Endothelial cell of umbilical vein (primary cell): ENCODE data around the gene KRT17. TPM values are rescaled to one million over a fixed set of nuclear protein-coding genes. Genes with fewer than 3 reads are reported as not detected.
"Not testable (repeated sequence)": the region's sequence is repeated elsewhere in the genome, so short reads cannot be mapped to it uniquely, and the experiment has no call there.

Source experiments
- BruUV-seq: library from RNA; stranded (reverse); fragments of 400-500 nt; replicated peaks from 2 replicates; lab custom pipeline; 2021; lab: Mats Ljungman, UMichigan
- CTCF ChIA-PET: fragments of 300-600, 350-600 bp; sonication (Branson Sonifier 250); formaldehyde crosslinking; loops from one replicate; lab custom pipeline; 2021; ENCODE audit warnings: antibody characterized with exemption, inconsistent platforms; lab: Charles Lee
- POLR2A ChIA-PET: fragments of 300-600, 350-600 bp; sonication (Branson Sonifier 250); formaldehyde crosslinking; loops from one replicate; lab custom pipeline; 2021; ENCODE audit warnings: antibody characterized with exemption, inconsistent platforms; lab: Charles Lee
- DNase-seq: peaks from one replicate; pipeline ENCODE4 v3.0.0-alpha.2; 2011; ENCODE audit warnings: low read depth, low spot score
- FAIRE-seq: peaks from 2 replicates; lab custom pipeline; 2011; peaks lifted over from hg19 to GRCh38; lab: Jason Lieb, UNC
- H2AFZ ChIP-seq: 2 replicates; pipeline ENCODE4 v1.6.0; 2012; ENCODE audit warnings: low read depth, low read length, control low read depth, inconsistent platforms
- H3K27ac ChIP-seq: 2 replicates; pipeline ENCODE4 v1.5.1; 2011; ENCODE audit warnings: low read depth, mild to moderate bottlenecking, control low read depth, low read length, moderate library complexity; ENCODE audit not compliant: insufficient read depth
- H3K27me3 ChIP-seq, 2 experiments: 2 replicates each; pipeline versions ENCODE4 v1.6.0 to v1.6.1; 2011; ENCODE audit warnings: low read length in 2 of 2, mixed read lengths in 1 of 2; ENCODE audit not compliant: control insufficient read depth in 2 of 2, insufficient read depth in 2 of 2
- H3K36me3 ChIP-seq, 2 experiments: 2 replicates in 1 of 2; 3 replicates in 1 of 2; pipeline ENCODE4 v1.5.1; 2011; ENCODE audit warnings: low read length in 2 of 2, mild to moderate bottlenecking in 1 of 2, moderate library complexity in 1 of 2; ENCODE audit not compliant: control insufficient read depth in 2 of 2, insufficient read depth in 2 of 2; ENCODE audit errors: extremely low read depth in 1 of 2
- H3K4me1 ChIP-seq: 3 replicates; pipeline ENCODE4 v1.5.1; 2011; ENCODE audit warnings: mild to moderate bottlenecking, low read length; ENCODE audit not compliant: control insufficient read depth, insufficient read depth; ENCODE audit errors: extremely low read depth
- H3K4me2 ChIP-seq: 2 replicates; pipeline ENCODE4 v1.6.1; 2011; ENCODE audit warnings: low read length, control low read depth, mixed read lengths; ENCODE audit not compliant: insufficient read depth
- H3K4me3 ChIP-seq, 3 experiments: fragments of 200-600 bp in 1 of 3; sonication (generic), shearing (Covaris generic) in 1 of 3; replicated peaks in 1 of 3; 2 replicates each; pipeline ENCODE4 v1.5.1; 2011 to 2016; ENCODE audit warnings: control low read depth in 3 of 3, low read length in 3 of 3, mild to moderate bottlenecking in 2 of 3, inconsistent platforms in 1 of 3, low read depth in 1 of 3, moderate library complexity in 1 of 3; ENCODE audit not compliant: insufficient read depth in 1 of 3
- H3K79me2 ChIP-seq: 2 replicates; pipeline ENCODE4 v1.6.0; 2012; ENCODE audit warnings: low read length, inconsistent platforms; ENCODE audit not compliant: control insufficient read depth, insufficient read depth
- H3K9ac ChIP-seq: replicated peaks from 2 replicates; pipeline ENCODE3; 2011; ENCODE audit warnings: low read length, control low read depth; ENCODE audit not compliant: insufficient read depth; ENCODE audit errors: extremely low read depth
- H3K9me1 ChIP-seq: replicated peaks from 3 replicates; pipeline ENCODE4 v1.6.0; 2011; ENCODE audit warnings: mild to moderate bottlenecking, low read length; ENCODE audit not compliant: control insufficient read depth, insufficient read depth; ENCODE audit errors: extremely low read depth
- H3K9me3 ChIP-seq: replicated peaks from 2 replicates; pipeline ENCODE4 v1.5.1; 2012; ENCODE audit warnings: low read length, inconsistent platforms; ENCODE audit not compliant: control insufficient read depth, insufficient read depth
- H4K20me1 ChIP-seq: replicated peaks from 2 replicates; pipeline ENCODE3; 2011; ENCODE audit warnings: mild to moderate bottlenecking, low read length; ENCODE audit not compliant: control insufficient read depth, insufficient read depth; ENCODE audit errors: extremely low read depth
- CTCF ChIP-seq, 2 donors: IDR thresholded peaks; 1 replicate in 1 of 2; 2 replicates in 1 of 2; pipeline ENCODE4 v1.5.1; 2011; ENCODE audit warnings: low read length in 2 of 2, mild to moderate bottlenecking in 2 of 2, moderate library complexity in 2 of 2, control low read depth in 1 of 2, inconsistent platforms in 1 of 2, low read depth in 1 of 2; ENCODE audit not compliant: insufficient read depth in 1 of 2; ENCODE audit errors: extremely low read depth in 1 of 2
- EZH2 ChIP-seq: IDR thresholded peaks from 2 replicates; pipeline ENCODE4 v1.6.1; 2012; ENCODE audit warnings: borderline replicate concordance, low read depth, mild to moderate bottlenecking, moderate library complexity, low read length, inconsistent platforms; ENCODE audit not compliant: severe bottlenecking
- FOS ChIP-seq: IDR thresholded peaks from 2 replicates; pipeline ENCODE4 v1.6.1; 2011; ENCODE audit warnings: mild to moderate bottlenecking, low read length, moderate library complexity, borderline replicate concordance; ENCODE audit not compliant: insufficient read depth
- GATA2 ChIP-seq: IDR thresholded peaks from 2 replicates; pipeline ENCODE4 v1.7.0; 2011; ENCODE audit warnings: low read depth, mild to moderate bottlenecking, moderate library complexity, mixed read lengths, low read length; ENCODE audit not compliant: insufficient read length, insufficient read depth
- JUN ChIP-seq: IDR thresholded peaks from 2 replicates; pipeline ENCODE4 v1.6.1; 2011; ENCODE audit warnings: borderline replicate concordance, low read depth; ENCODE audit not compliant: insufficient read length, insufficient read depth
- POLR2A ChIP-seq: IDR thresholded peaks from 2 replicates; pipeline ENCODE4 v1.6.1; 2012; ENCODE audit warnings: low read depth, mild to moderate bottlenecking, control low read depth, low read length
- POLR2AphosphoS5 ChIP-seq: IDR thresholded peaks from 2 replicates; pipeline ENCODE4 v1.6.1; 2012; ENCODE audit warnings: low read depth, mild to moderate bottlenecking, control low read depth, low read length, moderate library complexity; ENCODE audit not compliant: insufficient read depth
- dilution Hi-C: fragments of 300-500 bp; cut with MboI; formaldehyde crosslinking; loops from one replicate; pipeline ENCODE4 v1.15.0; 2019; ENCODE audit warnings: low sequenced_read_pairs; ENCODE audit not compliant: extremely low pct_ligation_motif_present
- intact Hi-C: fragments of 100-400 bp; cut with micrococcal nuclease; formaldehyde crosslinking; loops from one replicate; pipeline ENCODE4 v1.10.0; 2022
- polyA plus RNA-seq, 4 experiments: library from polyadenylated mRNA; depleted of rRNA in 3 of 4; stranded (reverse) in 3 of 4; unstranded in 1 of 4; fragments of >200 nt; gene quantifications; 2 replicates each; pipeline versions ENCODE4 v1.2.1 to v1.2.3, GENCODE V29; 2011 to 2012; ENCODE audit warnings: missing spikeins in 1 of 4
- total RNA-seq: library from RNA; stranded (reverse); gene quantifications from 2 replicates; pipeline ENCODE4 v1.2.3, GENCODE V29; 2021

The KRT17 gene
- total and polyA plus RNA-seq, 2 donors (not counting 3 experiments of a cell fraction or from before 2014, with no cell fraction given), result 0.83 to 1.6 TPM

GRCh38 chr17:41619927-41620582 lies 4.3 kb downstream of the KRT17 start:
- H3K36me3 ChIP-seq, POLR2A ChIA-PET, H3K27ac ChIP-seq, BruUV-seq, H3K9me1 ChIP-seq, H3K4me1 ChIP-seq, H3K9ac ChIP-seq, DNase-seq, H3K4me2 ChIP-seq, dilution Hi-C loops, intact Hi-C loops, H4K20me1 ChIP-seq, H3K4me3 ChIP-seq, H2AFZ ChIP-seq, H3K27me3 ChIP-seq, H3K9me3 ChIP-seq, FAIRE-seq, H3K79me2 ChIP-seq: not testable (repeated sequence)
- CTCF ChIA-PET, result interaction anchor here (0.8 to 1.5 kb wide), 3 partner anchors 18 to 71 kb away, joined by 3 to 5 read pairs (median 3); no protein-coding TSS in a partner anchor

GRCh38 chr17:41619036-41619926 lies 5.1 kb downstream of the KRT17 start:
- no peak overlapping the region for H3K4me2 ChIP-seq
- H3K4me1 ChIP-seq, result no peaks in the 10 kb centered on the region
- no peak for FAIRE-seq
- H3K9me3 ChIP-seq, result no peaks in the 10 kb centered on the region
- no peaks in the 10 kb centered on the region for H3K27me3 ChIP-seq
- BruUV-seq, result no TSS peak
- H4K20me1 ChIP-seq, result no peaks in the 10 kb centered on the region
- H3K9me1 ChIP-seq, result no peaks in the 10 kb centered on the region
- ChIA-PET CTCF (interaction anchor here (0.8 to 1.5 kb wide), 3 partner anchors 17 to 71 kb away, joined by 3 to 5 read pairs (median 3); no protein-coding TSS in a partner anchor), POLR2A (no interaction called here)
- no peak overlapping the region for H3K9ac ChIP-seq
- no peak overlapping the region for H3K4me3 ChIP-seq
- dilution Hi-C loops (no loop called here), intact Hi-C loops (no loop called here)
- no peak for DNase-seq
- no peak overlapping the region for H3K27ac ChIP-seq
- H3K79me2 ChIP-seq, result no peaks in the 10 kb centered on the region
- H2AFZ ChIP-seq, result no peak overlapping the region
- H3K36me3 ChIP-seq, result no peaks in the 10 kb centered on the region
- TF ChIP-seq JUN (no peak), POLR2A (no peak), CTCF (IDR thresholded peaks at IDR 0.05; ENCODE audit: extremely low read depth in 1 of 2, insufficient read depth in 1 of 2, low read depth in 1 of 2, low read length in 2 of 2) (no peak), FOS (no peak), EZH2 (no peak), GATA2 (no peak), POLR2AphosphoS5 (no peak)
